ENCODE measurements around the gene NOTUM.

DNA sequence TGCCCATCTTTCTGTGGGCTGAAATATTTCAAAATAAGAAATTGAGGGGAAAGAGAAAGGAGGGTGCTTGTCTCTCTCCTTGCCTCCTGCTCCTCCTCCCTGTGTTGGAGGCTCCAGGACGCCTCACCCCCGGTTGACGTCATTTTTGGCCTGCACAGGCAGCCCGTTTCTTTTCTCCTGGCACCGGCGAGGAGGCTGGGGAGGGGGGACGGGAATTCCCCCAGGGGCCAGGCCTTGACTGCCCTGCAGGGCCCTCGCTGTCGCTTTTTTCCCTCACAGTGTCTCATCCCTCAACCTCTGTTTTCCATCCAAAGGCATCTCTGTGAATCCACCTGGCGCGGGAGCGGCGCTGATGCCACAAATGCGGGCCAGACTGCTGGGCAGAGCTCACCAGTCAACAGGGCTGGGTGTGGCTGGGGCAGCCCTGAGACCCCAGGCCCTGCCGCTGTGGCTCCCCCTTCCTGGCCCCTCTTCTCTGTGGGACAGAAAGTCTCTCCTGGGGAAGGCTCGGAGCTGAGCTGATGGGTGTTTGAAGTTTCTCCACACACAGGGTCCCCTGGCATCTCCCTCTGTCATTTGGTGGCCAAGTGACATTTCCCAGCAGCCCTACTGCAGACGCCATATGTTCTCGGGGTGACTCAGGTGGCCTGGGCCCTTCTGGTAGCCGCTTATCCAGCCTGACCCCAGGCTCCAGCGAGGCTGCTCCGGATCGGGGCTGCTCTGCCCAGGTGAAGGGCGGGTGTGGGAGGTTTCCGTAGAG lies 45.7 kb upstream of the NOTUM start:
- TF ChIP-seq CTCF (conservative IDR thresholded peaks at IDR 0.05; ENCODE audit: low read depth in 2 of 2): no peak
- TF ChIP-seq POLR2AphosphoS5 (IDR thresholded peaks at IDR 0.05; ENCODE audit: low read depth): no peak
- TF ChIP-seq EZH2 (IDR thresholded peaks at IDR 0.05; ENCODE audit: low read depth, unreplicated experiment): no peak
- TF ChIP-seq REST (IDR thresholded peaks at IDR 0.05; ENCODE audit: unreplicated experiment): no peak
- TF ChIP-seq JUNB (IDR thresholded peaks at IDR 0.05; ENCODE audit: unreplicated experiment): no peak
- no peak for TF ChIP-seq EZH2phosphoT487 (IDR thresholded peaks at IDR 0.05; ENCODE audit: unreplicated experiment)
- no peak for TF ChIP-seq ETS1 (IDR thresholded peaks at IDR 0.05)
- no peak for TF ChIP-seq CREB1 (CRISPR knock-in tag; IDR thresholded peaks at IDR 0.05; ENCODE audit: low read depth)
- no peak for TF ChIP-seq ZNF114 (CRISPR knock-in tag; IDR thresholded peaks at IDR 0.05)
- no peak for TF ChIP-seq ZNF331 (CRISPR knock-in tag; IDR thresholded peaks at IDR 0.05; ENCODE audit: low read depth)
- no peak for TF ChIP-seq NANOG (IDR thresholded peaks at IDR 0.05; ENCODE audit: borderline replicate concordance)
- no peak for TF ChIP-seq STAT1 (IDR thresholded peaks at IDR 0.05; ENCODE audit: unreplicated experiment)

All from GM23338 (cell line).